Measurements from ENCODE around the gene GPR158. TPM values are rescaled to one million over a fixed set of nuclear protein-coding genes. Genes with fewer than 3 reads are reported as not detected.

Gene GPR158
- total RNA-seq, 3 donors from 2014 or later (not counting 1 experiment from before 2014, with no cell fraction given): not detected

- Histone ChIP-seq H3K27me3 (ENCODE audit: control insufficient read depth, insufficient read depth, low read length) (no peaks in the 10 kb centered on the region), H3K4me3 (ENCODE audit: low read length) (no peak overlapping the region), H3K4me1 (ENCODE audit: control insufficient read depth, insufficient read depth, low read length) (no peaks in the 10 kb centered on the region), H3K27ac (ENCODE audit: low read length) (no peak overlapping the region), H3K36me3 (ENCODE audit: control insufficient read depth, insufficient read depth, low read length) (no peaks in the 10 kb centered on the region), H3K9me3 (ENCODE audit: control insufficient read depth, insufficient read depth, low read length) (no peaks in the 10 kb centered on the region)
- Mint-ChIP-seq H3K4me1 (no peaks in the 10 kb centered on the region), H3K36me3 (no peaks in the 10 kb centered on the region), H3K4me3 (no peak overlapping the region), H3K27ac (no peak overlapping the region), H3K9me3 (peaks cover 14 to 23% of the 10 kb centered on the region in 2 donors), H3K27me3 (ENCODE audit: low read depth in 2 of 2) (no peaks in the 10 kb centered on the region)
- intact Hi-C loops (cut with micrococcal nuclease): no loop called here
- DNase-seq (no peak), ATAC-seq (no peak)
- no peak for TF ChIP-seq CTCF (IDR thresholded peaks at IDR 0.05)
- WGBS (ENCODE audit: insufficient coverage): 27% methylated on average over 3 of the region's 4 CpGs
Observed at GRCh38 chr10:25455980-25456567, 281.3 kb downstream of the GPR158 start.

- intact Hi-C loops (cut with micrococcal nuclease): no loop called here
- Histone ChIP-seq H3K27me3 (ENCODE audit: control insufficient read depth, insufficient read depth, low read length) (no peaks in the 10 kb centered on the region), H3K27ac (ENCODE audit: low read length) (no peak overlapping the region), H3K4me3 (ENCODE audit: low read length) (no peak overlapping the region), H3K9me3 (ENCODE audit: control insufficient read depth, insufficient read depth, low read length) (no peaks in the 10 kb centered on the region), H3K36me3 (ENCODE audit: control insufficient read depth, insufficient read depth, low read length) (no peaks in the 10 kb centered on the region), H3K4me1 (ENCODE audit: control insufficient read depth, insufficient read depth, low read length) (no peaks in the 10 kb centered on the region)
- no peaks in the 10 kb centered on the region for H3K4me1 Mint-ChIP-seq
- no peak for TF ChIP-seq CTCF (IDR thresholded peaks at IDR 0.05)
- WGBS (ENCODE audit: insufficient coverage): 87% methylated on average over 2 of the region's 2 CpGs
- DNase-seq (no peak), ATAC-seq (no peak)
- H3K4me3 Mint-ChIP-seq: no peak overlapping the region
- H3K9me3 Mint-ChIP-seq: peaks cover 14 to 24% of the 10 kb centered on the region in 2 donors
- no peaks in the 10 kb centered on the region for H3K36me3 Mint-ChIP-seq
- no peaks in the 10 kb centered on the region for H3K27me3 Mint-ChIP-seq (ENCODE audit: low read depth in 2 of 2)
- H3K27ac Mint-ChIP-seq: no peak overlapping the region
Observed at GRCh38 chr10:25457552-25457951, 282.8 kb downstream of the GPR158 start.

GRCh38 chr10:25465582-25466372, 291.0 kb downstream of the GPR158 start:
- no peak for TF ChIP-seq CTCF (IDR thresholded peaks at IDR 0.05)
- Histone ChIP-seq H3K4me1 (ENCODE audit: control insufficient read depth, insufficient read depth, low read length) (no peaks in the 10 kb centered on the region), H3K9me3 (ENCODE audit: control insufficient read depth, insufficient read depth, low read length) (no peaks in the 10 kb centered on the region), H3K4me3 (ENCODE audit: low read length) (no peak overlapping the region), H3K36me3 (ENCODE audit: control insufficient read depth, insufficient read depth, low read length) (no peaks in the 10 kb centered on the region), H3K27me3 (ENCODE audit: control insufficient read depth, insufficient read depth, low read length) (no peaks in the 10 kb centered on the region), H3K27ac (ENCODE audit: low read length) (no peak overlapping the region)
- Mint-ChIP-seq H3K27ac (no peak overlapping the region), H3K27me3 (ENCODE audit: low read depth in 2 of 2) (no peaks in the 10 kb centered on the region), H3K36me3 (no peaks in the 10 kb centered on the region), H3K9me3 (peaks cover 8 to 25% of the 10 kb centered on the region in 2 donors), H3K4me1 (no peaks in the 10 kb centered on the region), H3K4me3 (no peak overlapping the region)
- intact Hi-C loops (cut with micrococcal nuclease): no loop called here
- ATAC-seq: no peak
- DNase-seq: no peak
- WGBS (ENCODE audit: insufficient coverage): 91% methylated on average over 17 of the region's 20 CpGs

Measured in natural killer cell (primary cell).